Activated CD8-positive, alpha-beta memory T cell treated with anti-CD3 and anti-CD28 coated beads, Interleukin-2, amount 10 ng/mL, durations not matched to agents 7 days and 5 days (primary cell): Measurements from ENCODE around the gene PVALEF. TPM values are rescaled to one million over a fixed set of nuclear protein-coding genes. Genes with fewer than 3 reads are reported as not detected.
A peak's percentile ranks its signal among the peaks of the same experiment; 100 is the strongest.

Experiments
- ATAC-seq: fragments of 150-1000 bp; cut with Tn5 transposase; one replicate; pipeline ENCODE4 v1.10.0; 2021; ENCODE audit warnings: moderate library complexity
- CTCF ChIA-PET: fragments of 350-600 bp; sonication (Branson Sonifier 250); formaldehyde crosslinking; loops from one replicate; lab custom pipeline; 2021; ENCODE audit warnings: antibody characterized with exemption; lab: Charles Lee
- DNase-seq: peaks from one replicate; pipeline ENCODE4 v3.0.0-alpha.2; 2020
- H3K27ac Mint-ChIP-seq: one replicate; pipeline ENCODE4 v1.8.0; 2021; ENCODE audit warnings: mild to moderate bottlenecking, mixed read lengths
- H3K27me3 Mint-ChIP-seq: one replicate; pipeline ENCODE4 v1.8.0; 2021; ENCODE audit warnings: mixed read lengths
- H3K36me3 Mint-ChIP-seq: one replicate; pipeline ENCODE4 v1.8.0; 2021; ENCODE audit warnings: mild to moderate bottlenecking, mixed read lengths
- H3K4me1 Mint-ChIP-seq: one replicate; pipeline ENCODE4 v1.8.0; 2021; ENCODE audit warnings: mixed read lengths
- H3K4me3 Mint-ChIP-seq: one replicate; pipeline ENCODE4 v1.8.0; 2021; ENCODE audit warnings: mild to moderate bottlenecking, moderate library complexity, mixed read lengths
- H3K9me3 Mint-ChIP-seq: one replicate; pipeline ENCODE4 v1.8.0; 2022; ENCODE audit warnings: low read depth, mixed read lengths
- total RNA-seq, 2 experiments: library from RNA; stranded (reverse); gene quantifications; one replicate each; pipeline ENCODE4 v1.2.3, GENCODE V29; 2021

PVALEF gene
- total RNA-seq: not detected

DNA sequence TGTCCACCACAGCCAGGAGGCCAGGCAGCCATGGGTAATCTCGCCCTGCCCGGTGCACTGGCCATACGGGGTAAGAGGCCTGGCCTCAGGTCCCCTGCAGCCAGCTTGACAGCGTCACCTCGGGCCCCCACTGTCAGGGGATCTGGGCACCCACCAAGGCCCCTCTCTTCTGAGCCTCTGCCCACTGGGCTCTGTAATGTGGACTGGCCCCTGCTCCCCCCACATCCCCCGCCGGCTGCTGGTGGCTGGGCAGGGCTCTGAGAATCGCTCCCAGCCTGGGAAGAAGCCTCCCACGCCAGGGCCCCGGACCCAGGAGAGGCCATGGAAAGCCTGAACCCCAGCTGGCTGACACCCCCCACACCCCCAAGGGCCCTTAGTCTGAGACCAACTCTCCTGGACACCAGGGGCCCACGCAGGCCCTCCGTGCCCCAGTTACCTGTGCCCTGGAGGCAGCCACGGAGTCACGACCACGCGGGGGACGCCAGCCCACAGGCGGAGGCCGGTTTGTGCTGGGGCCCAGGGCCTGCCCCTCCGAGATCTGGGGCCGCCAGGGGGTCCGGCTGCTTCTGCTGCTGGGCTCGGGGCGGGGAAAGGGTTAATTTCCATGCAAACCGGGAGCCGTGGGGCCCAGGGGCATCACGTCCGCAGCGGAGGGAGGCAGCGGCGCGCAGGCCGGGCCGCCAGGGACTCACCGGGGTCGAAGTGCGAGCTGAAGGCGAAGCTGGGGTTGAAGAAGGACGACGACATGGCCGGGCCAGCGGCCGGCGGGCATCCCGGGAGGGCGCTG, at the start of gene PVALEF:
PVALEF (plus strand) TSS at position 262 of the 787 bp plus-strand sequence. CDS start 15,720 bp downstream, outside the sequence.
- CTCF ChIA-PET: no interaction called here
- ATAC-seq (no peak), DNase-seq (no peak)
- no peaks in the 10 kb centered on the region for H3K9me3 Mint-ChIP-seq
- H3K4me3 Mint-ChIP-seq: no peak within 1 kb of the TSS
- H3K4me1 Mint-ChIP-seq: no peaks in the 10 kb centered on the region
- H3K27ac Mint-ChIP-seq: no peak within 1 kb of the TSS
- no peaks in the 10 kb centered on the region for H3K36me3 Mint-ChIP-seq
- peaks cover 14% of the 10 kb centered on the region for H3K27me3 Mint-ChIP-seq

DNA sequence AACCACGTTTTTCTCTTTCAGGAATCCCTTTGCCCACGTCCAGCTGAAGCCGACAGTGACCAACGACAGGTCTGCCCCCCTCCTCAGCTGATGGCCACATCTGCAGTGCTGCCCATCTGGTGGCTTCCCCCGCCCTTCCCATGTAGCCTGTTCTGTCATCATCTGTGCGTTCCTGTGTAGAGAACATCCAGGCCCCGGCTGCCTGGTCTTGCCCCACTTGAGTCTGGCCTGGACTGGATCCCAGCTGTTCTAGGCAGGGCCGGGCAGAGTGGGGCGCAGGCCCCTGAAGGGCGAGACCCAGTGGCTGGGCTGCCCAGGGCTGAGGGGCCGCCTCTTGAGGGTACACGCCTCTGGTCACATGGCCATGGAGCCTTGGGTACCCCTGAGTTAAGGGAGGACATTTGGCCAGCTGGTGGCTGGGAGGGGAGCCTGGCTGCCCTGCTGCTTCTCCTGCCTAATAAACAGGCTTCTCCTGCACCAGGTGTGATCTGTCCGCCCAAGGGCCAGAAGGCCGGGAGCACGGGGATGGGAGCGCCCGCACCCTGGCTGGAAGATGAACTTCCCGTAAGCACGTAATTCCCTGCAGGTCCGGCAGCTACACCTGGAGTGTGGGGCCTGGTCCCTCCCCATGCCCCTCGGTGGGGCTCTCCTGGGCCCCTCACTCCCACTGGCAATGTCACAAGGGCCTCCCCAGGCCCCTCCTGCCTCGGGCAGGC, 49.4 kb upstream of the PVALEF start:
- CTCF ChIA-PET: interaction anchor here (1.2 to 1.9 kb wide), 3 partner anchors 14 to 127 kb away, joined by 3 to 8 read pairs (median 4); no protein-coding TSS in a partner anchor
- Mint-ChIP-seq H3K9me3 (no peaks in the 10 kb centered on the region), H3K4me1 (peaks cover 1% of the 10 kb centered on the region), H3K36me3 (no peaks in the 10 kb centered on the region), H3K27me3 (peaks cover 3% of the 10 kb centered on the region), H3K27ac (no peak overlapping the region), H3K4me3 (no peak overlapping the region)
- DNase-seq: no peak
- ATAC-seq: no peak

DNA sequence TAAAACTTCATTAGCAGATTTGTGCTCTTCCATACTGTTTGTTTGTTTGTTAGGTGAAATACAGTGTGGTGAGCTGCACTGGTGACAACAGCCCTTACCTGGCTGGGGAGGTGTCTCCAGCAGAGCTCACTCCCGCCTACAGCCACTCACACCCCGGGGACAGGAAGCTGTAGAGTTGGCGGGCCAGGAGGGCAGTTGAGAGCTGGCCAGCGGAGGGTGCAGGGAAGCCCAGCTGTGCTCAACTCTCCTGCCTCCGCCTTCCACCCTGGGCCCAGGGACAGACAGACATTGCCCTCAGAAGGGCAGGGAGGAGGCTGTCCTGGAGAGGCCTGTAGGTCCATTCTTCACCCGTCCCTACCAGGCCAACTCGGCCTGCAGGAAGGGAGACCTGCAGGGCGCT, 48.6 kb upstream of the PVALEF start:
- H3K27ac Mint-ChIP-seq: no peak overlapping the region
- H3K27me3 Mint-ChIP-seq: peaks cover 3% of the 10 kb centered on the region
- no peak for DNase-seq
- H3K4me1 Mint-ChIP-seq: peaks cover 1% of the 10 kb centered on the region
- no peak overlapping the region for H3K4me3 Mint-ChIP-seq
- no peaks in the 10 kb centered on the region for H3K9me3 Mint-ChIP-seq
- ATAC-seq: no peak
- CTCF ChIA-PET: interaction anchor here (0.7 to 1.9 kb wide), 3 partner anchors 14 to 128 kb away, joined by 4 to 8 read pairs (median 5); no protein-coding TSS in a partner anchor
- H3K36me3 Mint-ChIP-seq: no peaks in the 10 kb centered on the region

DNA sequence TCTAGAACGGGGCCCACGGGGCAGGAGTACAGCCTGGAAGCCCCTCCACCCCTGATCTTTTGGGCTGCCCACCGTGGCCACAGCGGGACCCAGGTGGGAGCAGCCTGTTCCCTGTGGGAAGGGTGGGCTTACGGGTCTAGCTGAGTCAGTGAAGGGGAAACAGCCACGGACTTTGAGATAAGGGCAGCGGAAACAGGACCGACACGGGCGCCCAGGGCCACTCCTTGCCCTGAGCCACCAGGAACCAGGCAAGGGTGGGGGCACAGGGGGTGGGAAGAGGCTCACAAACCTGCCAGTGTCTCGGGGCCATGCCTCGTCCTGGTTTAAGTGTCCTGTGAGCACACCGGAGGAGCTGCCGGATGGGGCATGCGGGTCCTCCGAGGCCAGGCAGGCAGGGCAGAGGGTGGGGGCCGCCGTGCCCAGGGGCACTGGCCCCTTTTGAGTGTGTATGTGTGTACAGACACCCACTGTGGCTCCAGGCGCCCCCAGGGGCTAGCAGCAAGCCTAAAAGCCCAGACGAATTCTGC, 47.6 kb upstream of the PVALEF start:
- H3K4me1 Mint-ChIP-seq: peaks cover 1% of the 10 kb centered on the region

DNA sequence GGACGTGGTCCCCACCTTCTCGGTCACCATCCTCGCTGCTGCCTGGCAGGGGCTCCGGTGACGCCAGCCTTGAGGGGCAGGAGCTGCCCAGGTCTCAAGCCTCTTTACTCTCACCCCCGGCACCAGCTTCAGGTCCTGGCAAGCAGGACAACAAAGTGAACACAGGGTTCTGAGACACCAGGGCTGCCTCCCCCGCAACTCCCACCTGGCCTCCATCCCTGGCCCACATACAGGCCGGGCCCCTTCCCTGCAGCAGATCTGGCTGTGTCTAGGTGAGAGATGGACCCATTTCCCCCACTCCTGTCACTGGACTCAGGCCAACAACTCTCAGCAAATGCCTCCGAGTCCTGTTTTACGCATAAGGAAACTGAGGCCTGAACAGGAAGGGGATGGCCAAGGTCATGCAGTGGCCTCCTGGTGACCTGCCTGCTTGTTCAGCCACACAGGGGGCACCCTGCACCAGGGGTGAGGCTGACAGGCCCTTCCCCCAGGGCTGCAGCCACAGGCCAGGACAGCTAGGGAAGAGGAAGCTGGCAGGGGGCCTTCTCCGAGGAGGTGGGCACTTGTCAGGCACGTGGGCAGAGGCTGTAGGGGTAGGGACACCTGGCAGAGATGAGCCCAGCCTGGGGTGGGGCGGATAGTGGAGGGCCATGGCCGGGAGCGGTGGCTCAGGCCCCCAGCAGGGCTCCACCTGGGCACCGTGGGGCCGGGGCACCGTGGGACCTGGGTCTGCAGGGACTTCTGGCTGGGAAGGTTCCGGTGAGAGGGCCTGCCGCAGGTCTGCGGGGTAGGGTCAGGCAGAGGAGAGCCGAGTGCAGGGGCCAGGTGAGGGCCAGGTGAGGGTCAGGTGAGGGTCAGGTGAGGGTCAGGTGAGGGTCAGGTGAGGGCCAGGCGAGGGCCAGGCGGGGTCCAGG, 46.7 kb upstream of the PVALEF start:
- Mint-ChIP-seq H3K36me3 (no peaks in the 10 kb centered on the region), H3K27me3 (peaks cover 3% of the 10 kb centered on the region), H3K4me1 (peaks cover 1% of the 10 kb centered on the region), H3K27ac (no peak overlapping the region), H3K9me3 (no peaks in the 10 kb centered on the region), H3K4me3 (no peak overlapping the region)
- no peak for DNase-seq
- ATAC-seq: no peak
- CTCF ChIA-PET: no interaction called here

More for the DNA sequence above, 47.6 kb upstream of the PVALEF start:
- Mint-ChIP-seq H3K36me3 (no peaks in the 10 kb centered on the region), H3K9me3 (no peaks in the 10 kb centered on the region), H3K4me3 (no peak overlapping the region), H3K27ac (no peak overlapping the region), H3K27me3 (peaks cover 3% of the 10 kb centered on the region)
- CTCF ChIA-PET: no interaction called here
- DNase-seq (no peak), ATAC-seq (no peak)

DNA sequence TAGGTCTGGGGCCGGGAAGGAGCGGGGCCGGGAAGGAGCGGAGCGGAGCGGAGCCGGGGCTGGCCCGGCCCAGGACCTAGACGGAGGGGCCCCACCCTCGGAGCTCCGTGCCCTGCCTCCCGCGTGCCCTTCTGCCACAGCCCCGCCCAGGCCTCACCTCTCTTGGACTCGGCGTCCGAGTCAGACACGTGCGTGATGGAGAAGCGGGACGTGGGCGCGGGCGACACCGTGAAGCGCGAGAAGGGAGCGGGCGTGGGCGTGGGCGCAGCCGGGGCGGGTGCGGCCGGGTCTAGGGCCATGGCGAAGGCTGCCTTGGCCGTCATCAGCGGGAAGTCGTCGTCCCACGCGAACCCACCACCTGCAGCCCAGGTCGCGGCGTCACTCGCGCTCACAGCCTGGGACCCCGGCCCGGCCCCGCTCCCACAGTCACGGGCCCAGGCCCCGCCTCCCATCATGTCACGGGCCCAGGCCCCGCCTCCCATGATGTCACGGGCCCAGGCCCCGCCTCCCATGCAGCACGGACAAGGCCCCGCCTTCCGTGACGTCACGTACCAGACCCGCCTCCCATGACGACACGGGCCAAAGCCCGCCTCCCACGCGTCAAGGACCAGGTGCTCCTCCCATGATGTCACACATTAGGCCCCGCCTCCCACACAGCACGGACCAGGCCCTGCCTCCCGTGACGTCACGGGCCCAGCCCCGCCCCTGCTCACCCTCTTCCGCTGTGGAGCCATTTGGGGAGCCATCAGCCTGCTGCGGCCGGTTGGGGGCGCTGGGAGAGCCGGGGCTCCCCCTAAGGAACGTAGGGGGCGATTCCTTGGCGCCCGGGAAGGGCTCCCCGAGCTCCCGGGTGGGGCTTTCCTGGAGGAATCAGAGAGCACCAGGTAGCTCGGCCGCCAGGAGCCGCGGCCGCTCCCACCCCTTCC, 45.8 kb upstream of the PVALEF start:
- peak; percentile 72 for ATAC-seq
- Mint-ChIP-seq H3K4me1 (peaks cover 1% of the 10 kb centered on the region), H3K36me3 (no peaks in the 10 kb centered on the region), H3K27ac (no peak overlapping the region), H3K4me3 (peak overlapping the region; percentile 32), H3K9me3 (no peaks in the 10 kb centered on the region), H3K27me3 (peaks cover 3% of the 10 kb centered on the region)
- DNase-seq: peak; percentile 91
- CTCF ChIA-PET: no interaction called here

DNA sequence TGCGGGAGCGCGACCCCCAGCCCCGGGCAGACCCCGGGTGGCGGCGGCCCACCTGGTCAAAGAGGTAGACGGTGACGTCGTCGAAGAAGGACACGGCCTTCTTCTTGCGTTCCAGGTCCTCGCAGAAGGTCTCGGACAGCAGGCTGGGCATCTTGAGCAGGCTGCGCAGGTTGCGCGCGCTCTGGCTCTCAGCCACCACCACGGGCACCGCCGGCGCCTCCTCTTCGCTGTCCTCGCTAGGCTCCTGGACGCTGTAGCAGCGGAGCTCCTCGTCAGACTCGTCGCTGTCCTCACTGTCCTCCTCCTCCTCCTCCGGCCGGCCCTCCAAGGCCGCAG, 45.2 kb upstream of the PVALEF start:
- no peaks in the 10 kb centered on the region for H3K9me3 Mint-ChIP-seq
- no peak overlapping the region for H3K4me3 Mint-ChIP-seq
- ATAC-seq (no peak), DNase-seq (no peak)
- no peaks in the 10 kb centered on the region for H3K36me3 Mint-ChIP-seq
- H3K27ac Mint-ChIP-seq: no peak overlapping the region
- CTCF ChIA-PET: no interaction called here
- H3K27me3 Mint-ChIP-seq: peaks cover 3% of the 10 kb centered on the region
- H3K4me1 Mint-ChIP-seq: peaks cover 1% of the 10 kb centered on the region

DNA sequence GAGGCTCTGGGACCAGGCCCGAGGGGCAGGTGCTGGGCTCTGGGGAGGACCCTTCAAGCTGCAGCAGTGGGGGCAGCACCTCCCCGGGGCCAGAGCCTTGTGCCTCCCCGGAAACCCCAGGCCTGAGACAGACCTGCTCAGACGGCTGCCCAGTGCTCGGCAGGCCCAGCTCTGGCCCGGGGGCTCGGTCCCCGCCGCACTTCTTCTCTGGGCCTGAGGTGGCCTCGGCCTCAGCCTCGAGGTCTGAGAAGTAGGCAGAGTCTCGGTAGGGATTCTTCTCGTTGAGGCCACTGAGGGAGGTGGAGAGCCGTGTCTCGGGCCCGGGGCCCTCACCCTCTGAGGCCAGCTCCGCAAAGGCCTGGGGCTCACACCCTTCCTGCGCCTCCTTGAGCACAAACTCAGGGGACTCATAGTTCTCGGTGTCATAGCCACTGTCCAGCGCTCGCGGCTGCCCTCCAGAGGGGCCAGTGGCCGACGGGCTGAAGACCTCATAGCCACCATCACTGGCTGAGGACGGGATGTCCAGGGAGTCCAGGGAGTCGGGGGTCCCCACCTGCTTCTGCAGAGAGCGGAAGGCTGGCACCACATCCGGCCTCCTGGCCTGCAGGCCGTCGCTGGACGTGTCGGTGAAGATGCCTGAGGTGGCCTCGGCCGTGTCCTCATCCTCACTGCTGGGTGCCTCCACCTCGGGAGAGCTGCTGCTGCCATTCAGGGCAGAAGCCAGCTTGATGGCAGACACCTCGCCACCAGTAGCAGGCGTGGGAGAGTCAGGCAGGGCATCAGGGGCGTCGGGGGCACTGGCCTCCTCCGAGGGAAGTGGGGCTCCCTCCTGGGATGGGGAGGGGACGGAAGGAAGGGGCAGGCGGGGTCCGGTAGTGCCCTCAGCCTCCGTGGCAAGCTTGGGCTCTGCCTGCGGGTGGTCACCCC, 44.3 kb upstream of the PVALEF start:
- Mint-ChIP-seq H3K9me3 (no peaks in the 10 kb centered on the region), H3K27me3 (peaks cover 3% of the 10 kb centered on the region), H3K4me1 (peaks cover 1% of the 10 kb centered on the region), H3K36me3 (no peaks in the 10 kb centered on the region), H3K4me3 (no peak overlapping the region), H3K27ac (no peak overlapping the region)
- ATAC-seq: no peak
- no peak for DNase-seq
- CTCF ChIA-PET: no interaction called here

DNA sequence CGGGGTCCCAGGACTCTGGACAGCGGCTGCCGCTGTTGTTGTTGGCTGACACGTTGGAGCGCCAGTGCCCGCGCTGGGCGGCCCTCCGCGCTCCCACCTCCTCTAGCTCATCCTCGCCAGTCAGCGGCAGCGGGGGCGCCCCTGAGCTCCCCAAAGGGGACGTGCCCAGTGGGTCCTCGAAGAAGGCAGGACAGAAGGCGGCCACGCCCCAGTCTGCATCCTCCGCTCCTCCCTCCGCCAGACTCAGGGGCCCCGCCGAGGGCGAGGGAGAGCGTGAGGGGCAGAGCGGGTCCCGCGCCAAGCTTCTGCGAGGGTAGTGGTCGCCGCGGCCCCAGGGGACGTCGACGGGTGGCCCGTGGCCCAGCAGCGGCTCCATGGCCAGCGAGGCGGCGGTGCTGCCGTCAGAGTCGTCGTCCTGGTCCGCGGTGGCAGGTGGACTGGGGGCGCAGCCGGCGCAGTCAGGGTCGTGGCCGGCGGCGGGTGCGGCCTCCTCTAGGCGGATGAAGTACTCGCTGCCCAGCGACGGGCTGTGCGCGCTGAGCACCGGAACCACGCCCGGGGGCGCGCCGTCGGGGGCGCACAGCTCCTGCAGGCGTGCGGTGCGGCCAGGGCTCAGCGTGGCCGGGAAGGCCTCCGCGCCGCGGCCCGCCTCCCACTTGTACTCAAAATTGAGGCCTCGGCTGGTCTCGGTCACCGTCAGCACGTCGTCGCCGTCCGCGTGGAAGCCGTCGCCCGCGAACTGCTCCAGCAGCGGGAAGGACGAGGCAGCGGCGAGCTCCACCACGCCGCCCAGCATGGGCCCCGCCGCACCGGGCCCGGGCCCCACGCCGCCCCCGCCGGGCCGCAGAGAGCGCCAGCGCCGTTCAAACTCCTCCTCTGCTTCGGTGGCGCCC, 43.2 kb upstream of the PVALEF start:
- H3K4me1 Mint-ChIP-seq: peaks cover 1% of the 10 kb centered on the region

DNA sequence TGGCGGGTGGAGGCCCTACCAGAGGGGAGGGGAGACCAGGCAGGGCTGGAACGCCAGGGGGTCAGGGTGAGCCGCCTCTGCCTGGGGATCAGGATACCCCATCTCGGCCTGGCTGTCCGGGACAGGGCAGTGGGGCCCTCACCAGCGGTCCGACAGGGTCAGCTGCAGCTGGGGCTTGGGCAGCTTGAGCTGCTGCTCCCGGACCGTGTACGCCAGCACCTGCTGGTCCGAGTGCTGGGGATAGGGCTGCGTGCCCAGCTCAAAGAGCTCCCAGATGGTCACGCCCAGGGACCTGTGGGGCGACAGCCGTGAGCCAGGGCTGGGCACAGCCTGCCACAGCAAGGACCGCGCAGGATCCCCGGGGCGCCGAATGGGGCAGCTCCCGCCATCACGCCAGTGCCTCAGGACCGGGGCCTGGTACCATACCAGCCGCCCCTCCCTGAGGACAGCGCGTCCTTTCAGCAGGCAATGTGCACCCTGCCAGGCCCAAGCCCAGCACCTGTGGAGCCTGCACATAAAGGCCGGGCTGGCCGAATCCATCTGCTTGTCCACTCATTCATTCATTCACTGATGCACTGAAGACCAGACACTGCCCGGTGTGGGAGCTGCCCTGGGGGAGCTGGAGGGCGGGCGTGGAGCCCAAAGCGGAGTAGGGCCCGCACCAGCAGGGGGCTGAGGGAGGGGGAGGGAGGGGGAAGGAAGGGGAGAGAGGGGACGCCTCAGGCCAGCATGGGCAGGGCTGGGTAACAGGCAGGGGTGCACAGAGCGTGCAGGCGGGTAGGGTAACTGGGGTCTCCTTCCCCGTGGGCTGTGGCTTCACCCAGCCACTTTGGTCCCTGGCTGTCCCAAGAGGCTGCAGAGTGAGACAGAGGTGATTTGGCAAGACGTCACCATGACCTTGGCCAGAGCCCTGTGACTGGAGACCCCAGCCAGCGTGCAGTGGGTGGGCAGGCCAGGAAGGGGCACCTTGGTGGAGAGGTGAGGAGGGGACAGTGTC, 42.0 kb upstream of the PVALEF start:
- Mint-ChIP-seq H3K36me3 (no peaks in the 10 kb centered on the region), H3K4me1 (peaks cover 1% of the 10 kb centered on the region)

More for the DNA sequence above, 43.2 kb upstream of the PVALEF start:
- Mint-ChIP-seq H3K36me3 (no peaks in the 10 kb centered on the region), H3K27me3 (peaks cover 3% of the 10 kb centered on the region), H3K27ac (no peak overlapping the region), H3K9me3 (no peaks in the 10 kb centered on the region), H3K4me3 (no peak overlapping the region)
- CTCF ChIA-PET: no interaction called here
- DNase-seq (no peak), ATAC-seq (no peak)

More for the DNA sequence above, 42.0 kb upstream of the PVALEF start:
- H3K27me3 Mint-ChIP-seq: peaks cover 3% of the 10 kb centered on the region
- DNase-seq (no peak), ATAC-seq (no peak)
- no peaks in the 10 kb centered on the region for H3K9me3 Mint-ChIP-seq
- CTCF ChIA-PET: no interaction called here
- no peak overlapping the region for H3K4me3 Mint-ChIP-seq
- H3K27ac Mint-ChIP-seq: no peak overlapping the region
